ENCODE data around the gene C20orf204. TPM values are rescaled to one million over a fixed set of nuclear protein-coding genes. Genes with fewer than 3 reads are reported as not detected.

C20orf204 gene
- polyA plus RNA-seq, 1 donor from 2014 or later = 6.0 TPM

GRCh38 chr20:64023361-64024140 lies 12.4 kb upstream of the C20orf204 start:
- TF ChIP-seq POLR2AphosphoS5 (IDR thresholded peaks at IDR 0.05) (no peak), RAD21 (conservative IDR thresholded peaks at IDR 0.05) (no peak), REST (IDR thresholded peaks at IDR 0.05; ENCODE audit: borderline replicate concordance) (no peak), EZH2 (IDR thresholded peaks at IDR 0.05; ENCODE audit: borderline replicate concordance, insufficient read depth, low read length, poor library complexity, severe bottlenecking) (no peak), SMC3 (conservative IDR thresholded peaks at IDR 0.05; ENCODE audit: poor library complexity) (no peak), MXI1 (conservative IDR thresholded peaks at IDR 0.05; ENCODE audit: poor library complexity, severe bottlenecking) (no peak), CTCF (IDR thresholded peaks at IDR 0.05; ENCODE audit: poor library complexity, severe bottlenecking) (no peak)
- H3K27ac ChIP-seq (ENCODE audit: low read length) = no peak overlapping the region
- H2AFZ ChIP-seq (ENCODE audit: low read depth, low read length) = no peak overlapping the region
- no peaks in the 10 kb centered on the region for H3K9me2 ChIP-seq (ENCODE audit: insufficient read depth, low read length)
- no peaks in the 10 kb centered on the region for H3K9me3 ChIP-seq (ENCODE audit: low read length)
- no peak overlapping the region for H3K4me3 ChIP-seq (ENCODE audit: low read length)
- no peaks in the 10 kb centered on the region for H3F3A ChIP-seq (ENCODE audit: insufficient read depth, low read length, poor library complexity, severe bottlenecking)
- H3K27me3 ChIP-seq (ENCODE audit: insufficient read depth, low read depth, low read length) = no peaks in the 10 kb centered on the region
- H3K4me2 ChIP-seq (ENCODE audit: low read length) = no peak overlapping the region
- H3K36me3 ChIP-seq (ENCODE audit: insufficient read depth, low read length) = peaks cover 8% of the 10 kb centered on the region
- no peak overlapping the region for H3K9ac ChIP-seq (ENCODE audit: low read length)
- no peaks in the 10 kb centered on the region for H4K20me1 ChIP-seq (ENCODE audit: insufficient read depth)
- no peaks in the 10 kb centered on the region for H3K79me2 ChIP-seq (replicated peaks; ENCODE audit: insufficient read depth, low read length)

- TF ChIP-seq POLR2AphosphoS5 (IDR thresholded peaks at IDR 0.05) = no peak
- Histone ChIP-seq H3K27me3 (ENCODE audit: insufficient read depth, low read depth, low read length) (no peaks in the 10 kb centered on the region), H3K27ac (ENCODE audit: low read length) (no peak overlapping the region), H3F3A (ENCODE audit: insufficient read depth, low read length, poor library complexity, severe bottlenecking) (no peaks in the 10 kb centered on the region), H3K4me2 (ENCODE audit: low read length) (no peak overlapping the region), H2AFZ (ENCODE audit: low read depth, low read length) (no peak overlapping the region), H4K20me1 (ENCODE audit: insufficient read depth) (no peaks in the 10 kb centered on the region), H3K79me2 (replicated peaks; ENCODE audit: insufficient read depth, low read length) (no peaks in the 10 kb centered on the region), H3K9me3 (ENCODE audit: low read length) (no peaks in the 10 kb centered on the region), H3K4me3 (ENCODE audit: low read length) (no peak overlapping the region), H3K9me2 (ENCODE audit: insufficient read depth, low read length) (no peaks in the 10 kb centered on the region), H3K9ac (ENCODE audit: low read length) (no peak overlapping the region), H3K36me3 (ENCODE audit: insufficient read depth, low read length) (peaks cover 8% of the 10 kb centered on the region)
Measured at GRCh38 chr20:64024141-64024990, 11.6 kb upstream of the C20orf204 start.

Measured in neural cell (in vitro differentiated cells).